ENCODE data around the gene RPS6KA1.

RPS6KA1 gene

GRCh38 chr1:26539722-26540121, 10.2 kb downstream of the RPS6KA1 start:
- H3K27me3 Mint-ChIP-seq (ENCODE audit: low read depth) = no peaks in the 10 kb centered on the region
- no peak overlapping the region for H3K4me3 Mint-ChIP-seq
- peaks cover 65% of the 10 kb centered on the region for H3K4me1 Mint-ChIP-seq (ENCODE audit: low read depth)
- no peaks in the 10 kb centered on the region for H3K9me3 Mint-ChIP-seq
- H3K36me3 Mint-ChIP-seq (ENCODE audit: low read depth) = peaks cover 11% of the 10 kb centered on the region
- H3K27ac Mint-ChIP-seq = peak overlapping the region; percentile 81

GRCh38 chr1:26540351-26540750, 10.8 kb downstream of the RPS6KA1 start:
- Mint-ChIP-seq H3K27ac (peak overlapping the region; percentile 81), H3K4me3 (peak overlapping the region; percentile 56), H3K36me3 (ENCODE audit: low read depth) (peaks cover 14% of the 10 kb centered on the region), H3K27me3 (ENCODE audit: low read depth) (no peaks in the 10 kb centered on the region), H3K4me1 (ENCODE audit: low read depth) (peaks cover 66% of the 10 kb centered on the region), H3K9me3 (no peaks in the 10 kb centered on the region)

GRCh38 chr1:26541431-26541815, 11.9 kb downstream of the RPS6KA1 start:
- Mint-ChIP-seq H3K27ac (peak overlapping the region; percentile 99), H3K4me1 (ENCODE audit: low read depth) (peaks cover 69% of the 10 kb centered on the region), H3K36me3 (ENCODE audit: low read depth) (peaks cover 21% of the 10 kb centered on the region), H3K27me3 (ENCODE audit: low read depth) (no peaks in the 10 kb centered on the region), H3K4me3 (peak overlapping the region; percentile 89), H3K9me3 (no peaks in the 10 kb centered on the region)

- no peaks in the 10 kb centered on the region for H3K9me3 Mint-ChIP-seq
- H3K27me3 Mint-ChIP-seq (ENCODE audit: low read depth) = no peaks in the 10 kb centered on the region
- peaks cover 73% of the 10 kb centered on the region for H3K4me1 Mint-ChIP-seq (ENCODE audit: low read depth)
- peak overlapping the region; percentile 89 for H3K4me3 Mint-ChIP-seq
- H3K36me3 Mint-ChIP-seq (ENCODE audit: low read depth) = peaks cover 27% of the 10 kb centered on the region
- H3K27ac Mint-ChIP-seq = peak overlapping the region; percentile 99
Observed at GRCh38 chr1:26541816-26542711, 12.5 kb downstream of the RPS6KA1 start.

GRCh38 chr1:26542771-26543451, 13.3 kb downstream of the RPS6KA1 start:
- peak overlapping the region; percentile 89 for H3K4me3 Mint-ChIP-seq
- H3K4me1 Mint-ChIP-seq (ENCODE audit: low read depth) = peaks cover 76% of the 10 kb centered on the region
- no peaks in the 10 kb centered on the region for H3K9me3 Mint-ChIP-seq
- H3K27ac Mint-ChIP-seq = peak overlapping the region; percentile 99
- H3K27me3 Mint-ChIP-seq (ENCODE audit: low read depth) = no peaks in the 10 kb centered on the region
- H3K36me3 Mint-ChIP-seq (ENCODE audit: low read depth) = peaks cover 31% of the 10 kb centered on the region

GRCh38 chr1:26543462-26543861, 13.9 kb downstream of the RPS6KA1 start:
- Mint-ChIP-seq H3K36me3 (ENCODE audit: low read depth) (peaks cover 34% of the 10 kb centered on the region), H3K4me3 (peak overlapping the region; percentile 89)

GRCh38 chr1:26544126-26544525, 14.6 kb downstream of the RPS6KA1 start:
- Mint-ChIP-seq H3K27ac (peak overlapping the region; percentile 93), H3K4me3 (peak overlapping the region; percentile 89), H3K4me1 (ENCODE audit: low read depth) (peaks cover 75% of the 10 kb centered on the region), H3K27me3 (ENCODE audit: low read depth) (no peaks in the 10 kb centered on the region), H3K9me3 (no peaks in the 10 kb centered on the region), H3K36me3 (ENCODE audit: low read depth) (peaks cover 38% of the 10 kb centered on the region)

More at GRCh38 chr1:26543462-26543861, 13.9 kb downstream of the RPS6KA1 start:
- Mint-ChIP-seq H3K27ac (peak overlapping the region; percentile 99), H3K4me1 (ENCODE audit: low read depth) (peaks cover 77% of the 10 kb centered on the region), H3K27me3 (ENCODE audit: low read depth) (no peaks in the 10 kb centered on the region), H3K9me3 (no peaks in the 10 kb centered on the region)

- no peaks in the 10 kb centered on the region for H3K9me3 Mint-ChIP-seq
- H3K36me3 Mint-ChIP-seq (ENCODE audit: low read depth) = peaks cover 39% of the 10 kb centered on the region
- H3K27ac Mint-ChIP-seq = peak overlapping the region; percentile 79
- peaks cover 59% of the 10 kb centered on the region for H3K4me1 Mint-ChIP-seq (ENCODE audit: low read depth)
- peak overlapping the region; percentile 89 for H3K4me3 Mint-ChIP-seq
- H3K27me3 Mint-ChIP-seq (ENCODE audit: low read depth) = no peaks in the 10 kb centered on the region
Observed at GRCh38 chr1:26545969-26546323, 16.4 kb downstream of the RPS6KA1 start.

- peaks cover 43% of the 10 kb centered on the region for H3K36me3 Mint-ChIP-seq (ENCODE audit: low read depth)
- H3K4me3 Mint-ChIP-seq = peak overlapping the region; percentile 89
- H3K27me3 Mint-ChIP-seq (ENCODE audit: low read depth) = no peaks in the 10 kb centered on the region
- H3K27ac Mint-ChIP-seq = peak overlapping the region; percentile 79
- peaks cover 59% of the 10 kb centered on the region for H3K4me1 Mint-ChIP-seq (ENCODE audit: low read depth)
- H3K9me3 Mint-ChIP-seq = no peaks in the 10 kb centered on the region
Observed at GRCh38 chr1:26546375-26546774, 16.8 kb downstream of the RPS6KA1 start.

- peaks cover 55% of the 10 kb centered on the region for H3K4me1 Mint-ChIP-seq (ENCODE audit: low read depth)
Observed at GRCh38 chr1:26546819-26547218, 17.3 kb downstream of the RPS6KA1 start.

GRCh38 chr1:26548841-26549240, 19.3 kb downstream of the RPS6KA1 start:
- Mint-ChIP-seq H3K27ac (peak overlapping the region; percentile 4), H3K4me3 (no peak overlapping the region), H3K27me3 (ENCODE audit: low read depth) (no peaks in the 10 kb centered on the region), H3K9me3 (no peaks in the 10 kb centered on the region), H3K36me3 (ENCODE audit: low read depth) (peaks cover 55% of the 10 kb centered on the region), H3K4me1 (ENCODE audit: low read depth) (peaks cover 36% of the 10 kb centered on the region)

More at GRCh38 chr1:26546819-26547218, 17.3 kb downstream of the RPS6KA1 start:
- no peaks in the 10 kb centered on the region for H3K9me3 Mint-ChIP-seq
- peaks cover 47% of the 10 kb centered on the region for H3K36me3 Mint-ChIP-seq (ENCODE audit: low read depth)
- peak overlapping the region; percentile 79 for H3K27ac Mint-ChIP-seq
- no peaks in the 10 kb centered on the region for H3K27me3 Mint-ChIP-seq (ENCODE audit: low read depth)
- peak overlapping the region; percentile 89 for H3K4me3 Mint-ChIP-seq

GRCh38 chr1:26550946-26551345, 21.4 kb downstream of the RPS6KA1 start:
- no peaks in the 10 kb centered on the region for H3K27me3 Mint-ChIP-seq (ENCODE audit: low read depth)
- H3K9me3 Mint-ChIP-seq = no peaks in the 10 kb centered on the region
- H3K4me3 Mint-ChIP-seq = no peak overlapping the region
- peaks cover 21% of the 10 kb centered on the region for H3K4me1 Mint-ChIP-seq (ENCODE audit: low read depth)
- H3K36me3 Mint-ChIP-seq (ENCODE audit: low read depth) = peaks cover 60% of the 10 kb centered on the region
- H3K27ac Mint-ChIP-seq = no peak overlapping the region

- peaks cover 9% of the 10 kb centered on the region for H3K4me1 Mint-ChIP-seq (ENCODE audit: low read depth)
- peaks cover 55% of the 10 kb centered on the region for H3K36me3 Mint-ChIP-seq (ENCODE audit: low read depth)
- H3K4me3 Mint-ChIP-seq = no peak overlapping the region
- no peaks in the 10 kb centered on the region for H3K9me3 Mint-ChIP-seq
- H3K27ac Mint-ChIP-seq = no peak overlapping the region
- no peaks in the 10 kb centered on the region for H3K27me3 Mint-ChIP-seq (ENCODE audit: low read depth)
Observed at GRCh38 chr1:26552720-26553119, 23.2 kb downstream of the RPS6KA1 start.

- Mint-ChIP-seq H3K27ac (no peak overlapping the region), H3K27me3 (ENCODE audit: low read depth) (no peaks in the 10 kb centered on the region), H3K9me3 (no peaks in the 10 kb centered on the region), H3K36me3 (ENCODE audit: low read depth) (peaks cover 56% of the 10 kb centered on the region), H3K4me1 (ENCODE audit: low read depth) (peaks cover 4% of the 10 kb centered on the region), H3K4me3 (no peak overlapping the region)
Observed at GRCh38 chr1:26553942-26554682, 24.6 kb downstream of the RPS6KA1 start.

Data from T-helper 1 cell treated with Interleukin-12 subunit alpha and Interleukin-12 subunit beta and Interleukin-4 antibody, amounts not matched to agents 30 μg/mL and 1 μg/mL, for 36 hours (primary cell).